CD4-positive, alpha-beta memory T cell (primary cell): ENCODE data around the gene DOP1B. TPM values are rescaled to one million over a fixed set of nuclear protein-coding genes. Genes with fewer than 3 reads are reported as not detected.

Experiments used
- CTCF ChIA-PET: fragments of 350-600 bp; sonication (Branson Sonifier 250); formaldehyde crosslinking; loops from one replicate; lab custom pipeline; 2021; ENCODE audit warnings: inconsistent platforms; ENCODE audit not compliant: partially characterized antibody; lab: Charles Lee
- POLR2A ChIA-PET: fragments of 350-600 bp; sonication (Branson Sonifier 250); formaldehyde crosslinking; loops from one replicate; lab custom pipeline; 2021; ENCODE audit not compliant: partially characterized antibody; lab: Charles Lee
- DNase-seq, 5 donors: peaks; one replicate each; pipeline versions ENCODE4 v3.0.0 to v3.0.0-alpha.2; 2020 to 2022; ENCODE audit warnings: mixed read lengths in 1 of 5
- H3K27ac ChIP-seq: one replicate; pipeline ENCODE4 v1.7.0; 2013; ENCODE audit warnings: low read depth, low read length
- H3K27me3 ChIP-seq: 2 replicates; pipeline ENCODE4 v1.7.0; 2013; ENCODE audit warnings: mild to moderate bottlenecking, low read length, moderate library complexity; ENCODE audit not compliant: insufficient read depth
- H3K36me3 ChIP-seq: 2 replicates; pipeline ENCODE4 v1.7.0; 2013; ENCODE audit warnings: mild to moderate bottlenecking, low read length, moderate library complexity; ENCODE audit not compliant: insufficient read depth
- H3K4me1 ChIP-seq: 2 replicates; pipeline ENCODE4 v1.7.0; 2013; ENCODE audit warnings: mild to moderate bottlenecking, low read length, moderate library complexity; ENCODE audit not compliant: insufficient read depth
- H3K4me3 ChIP-seq, 2 donors: one replicate each; pipeline ENCODE4 v1.7.0; 2013; ENCODE audit warnings: low read length in 2 of 2, mild to moderate bottlenecking in 1 of 2
- H3K9me3 ChIP-seq, 2 donors: one replicate each; pipeline ENCODE4 v1.7.0; 2013; ENCODE audit warnings: low read length in 2 of 2, control low read depth in 1 of 2; ENCODE audit not compliant: control insufficient read depth in 1 of 2
- H3K27ac Mint-ChIP-seq, 7 donors: one replicate each; pipeline ENCODE4 v1.8.0; 2020 to 2021; ENCODE audit warnings: mixed read lengths in 7 of 7, mild to moderate bottlenecking in 6 of 7, inconsistent platforms in 3 of 7, moderate library complexity in 3 of 7
- H3K27me3 Mint-ChIP-seq, 2 donors: one replicate each; pipeline ENCODE4 v1.8.0; 2020 to 2021; ENCODE audit warnings: mixed read lengths in 2 of 2
- H3K36me3 Mint-ChIP-seq, 2 donors: one replicate each; pipeline ENCODE4 v1.8.0; 2020 to 2021; ENCODE audit warnings: mixed read lengths in 2 of 2, inconsistent platforms in 1 of 2, mild to moderate bottlenecking in 1 of 2
- H3K4me1 Mint-ChIP-seq, 4 donors: one replicate each; pipeline ENCODE4 v1.8.0; 2020 to 2021; ENCODE audit warnings: mixed read lengths in 4 of 4, mild to moderate bottlenecking in 1 of 4
- H3K4me3 Mint-ChIP-seq, 8 donors: one replicate each; pipeline ENCODE4 v1.8.0; 2020 to 2021; ENCODE audit warnings: mixed read lengths in 8 of 8, mild to moderate bottlenecking in 7 of 8, moderate library complexity in 6 of 8, inconsistent platforms in 3 of 8
- H3K9me3 Mint-ChIP-seq, 8 donors: one replicate each; pipeline ENCODE4 v1.8.0; 2020 to 2021; ENCODE audit warnings: mixed read lengths in 8 of 8, mild to moderate bottlenecking in 5 of 8, inconsistent platforms in 3 of 8, moderate library complexity in 1 of 8
- intact Hi-C: fragments of 100-400 bp; cut with micrococcal nuclease; formaldehyde crosslinking; loops from one replicate; pipeline ENCODE4 v1.15.1; 2023
- polyA plus RNA-seq, 2 donors: library from polyadenylated mRNA; unstranded; fragments of 300-500 nt; fragmentation: Illumina TruSeq; gene quantifications; one replicate each; pipeline ENCODE4 v1.2.3, GENCODE V29; 2021
- total RNA-seq, 2 experiments: library from RNA; stranded (reverse); gene quantifications; one replicate each; pipeline ENCODE4 v1.2.3, GENCODE V29; 2021

Gene DOP1B
- total and polyA plus RNA-seq, 4 experiments from 2014 or later: 3.2 to 27.3 (median 18.9) TPM

DNA sequence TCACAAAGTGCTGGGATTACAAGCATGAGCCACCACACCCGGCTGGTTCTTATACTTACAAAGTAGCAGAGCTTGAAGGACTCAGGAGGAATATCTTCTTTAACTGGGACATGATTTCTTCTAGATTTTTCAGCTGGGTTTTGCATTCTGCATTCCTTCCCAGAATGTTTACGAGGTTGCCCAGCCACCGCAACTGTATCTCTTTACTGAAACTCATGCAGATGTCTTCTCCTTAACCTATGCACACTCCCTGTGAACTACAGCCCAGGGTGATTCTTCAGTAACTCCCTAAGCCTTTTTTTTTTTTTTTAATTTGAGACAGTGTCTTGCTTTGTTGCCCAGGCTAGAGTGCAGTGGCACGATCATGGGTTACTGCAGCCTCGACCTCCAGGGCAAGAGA is 8.7 kb upstream of the DOP1B start:
- H3K27ac ChIP-seq: no peak overlapping the region
- Mint-ChIP-seq H3K27ac (peak overlapping the region in 3 of 7 donors; percentile 9 to 61 (median 24)), H3K27me3 (no peaks in the 10 kb centered on the region), H3K36me3 (peaks cover 5% of the 10 kb centered on the region in 2 donors), H3K4me3 (no peak overlapping the region), H3K9me3 (peaks cover 0 to 2% (median 0%) of the 10 kb centered on the region in 8 donors), H3K4me1 (peaks cover 29 to 59% (median 42%) of the 10 kb centered on the region in 4 donors)
- CTCF ChIA-PET: interaction anchor here (0.6 to 2.2 kb wide), 6 partner anchors 20 to 186 kb away, joined by 3 to 5 read pairs (median 4); no protein-coding TSS in a partner anchor
- intact Hi-C loops: loop anchor here (10.0 kb wide), 1 partner anchor 857 kb away; the partner anchor contains the start of gene RIPPLY3
- H3K27me3 ChIP-seq: no peaks in the 10 kb centered on the region
- no peak overlapping the region for H3K4me3 ChIP-seq
- DNase-seq: no peak
- H3K36me3 ChIP-seq: no peaks in the 10 kb centered on the region
- POLR2A ChIA-PET: interaction anchor here (1.0 kb wide), 1 partner anchor 12 kb away, joined by 4 read pairs; no protein-coding TSS in a partner anchor
- no peaks in the 10 kb centered on the region for H3K9me3 ChIP-seq
- peaks cover 45% of the 10 kb centered on the region for H3K4me1 ChIP-seq

GRCh38 chr21:36148886-36149285 is 7.7 kb upstream of the DOP1B start:
- Mint-ChIP-seq H3K4me3 (no peak overlapping the region), H3K9me3 (peaks cover 0 to under 1% (median 0%) of the 10 kb centered on the region in 8 donors), H3K4me1 (peaks cover 31 to 63% (median 49%) of the 10 kb centered on the region in 4 donors), H3K27me3 (no peaks in the 10 kb centered on the region), H3K36me3 (peaks cover 5% of the 10 kb centered on the region in 2 donors), H3K27ac (no peak overlapping the region)
- no peak overlapping the region for H3K27ac ChIP-seq
- no peaks in the 10 kb centered on the region for H3K36me3 ChIP-seq
- no peaks in the 10 kb centered on the region for H3K27me3 ChIP-seq
- no peak overlapping the region for H3K4me3 ChIP-seq
- DNase-seq: no peak
- intact Hi-C loops: loop anchor here (10.0 kb wide), 1 partner anchor 856 kb away; the partner anchor contains the start of gene RIPPLY3
- H3K9me3 ChIP-seq: no peaks in the 10 kb centered on the region
- POLR2A ChIA-PET: no interaction called here
- peaks cover 47% of the 10 kb centered on the region for H3K4me1 ChIP-seq
- CTCF ChIA-PET: interaction anchor here (1.0 to 7.6 kb wide), 5 partner anchors 8 to 185 kb away, joined by 3 to 133 read pairs (median 69); no protein-coding TSS in a partner anchor

DNA sequence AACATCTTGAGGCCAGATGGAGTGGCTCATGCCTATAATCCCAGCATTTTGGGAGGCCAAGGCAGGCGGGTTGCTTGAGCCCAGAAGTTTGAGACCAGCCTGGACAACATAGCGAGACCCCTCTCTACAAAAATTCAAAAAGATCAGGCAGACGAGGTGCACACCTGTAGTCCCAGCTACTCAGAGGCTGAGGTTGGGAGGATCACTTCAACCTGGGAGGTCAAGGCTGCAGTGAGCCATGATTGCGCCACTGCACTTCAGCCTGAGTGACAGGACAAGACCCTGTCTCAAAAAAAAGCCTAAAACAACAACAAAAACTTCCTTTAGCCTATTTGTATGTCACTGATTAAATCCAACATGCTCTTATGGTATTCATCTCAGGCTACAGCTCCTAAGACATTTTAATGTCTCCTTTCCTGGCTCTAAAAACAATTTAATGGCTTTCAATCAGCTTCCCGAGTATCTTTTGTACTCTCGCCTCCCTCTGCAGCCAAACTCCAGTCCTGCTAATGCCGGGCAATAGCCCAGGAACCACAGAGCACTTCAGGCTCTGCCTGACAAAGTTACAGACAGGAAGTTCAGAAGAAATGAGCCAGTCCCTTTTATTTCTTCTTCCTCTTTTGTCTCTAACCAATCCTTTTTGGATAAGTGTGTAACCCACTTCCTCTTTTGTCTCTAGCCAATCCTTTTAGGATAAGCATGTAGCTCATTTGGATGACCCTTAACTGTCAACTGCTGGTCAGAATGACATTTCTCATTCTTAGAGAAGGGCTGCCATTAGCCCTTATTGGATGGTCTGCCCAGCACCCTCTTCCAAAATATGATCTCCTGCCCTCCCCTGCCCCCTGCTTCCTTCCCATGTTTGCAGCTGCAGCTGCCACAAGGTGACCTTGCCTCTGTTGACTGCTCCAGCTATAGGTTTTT is 6.6 kb upstream of the DOP1B start:
- H3K27ac ChIP-seq: no peak overlapping the region
- ChIA-PET CTCF (interaction anchor here (1.2 to 7.6 kb wide), 10 partner anchors 9 to 184 kb away, joined by 3 to 133 read pairs (median 6); partner anchors contain the start of gene MORC3), POLR2A (interaction anchor here (0.8 to 2.4 kb wide), 7 partner anchors 11 to 180 kb away, joined by 3 to 14 read pairs (median 5); partner anchors contain the start of gene MORC3)
- no peaks in the 10 kb centered on the region for H3K9me3 Mint-ChIP-seq
- H3K4me3 Mint-ChIP-seq: peak overlapping the region in 7 of 8 donors; percentile 54 to 77 (median 65)
- no peaks in the 10 kb centered on the region for H3K36me3 ChIP-seq
- peaks cover 29 to 63% (median 46%) of the 10 kb centered on the region in 4 donors for H3K4me1 Mint-ChIP-seq
- H3K9me3 ChIP-seq: no peaks in the 10 kb centered on the region
- peak overlapping the region; percentile 76 to 95 (median 91) for H3K27ac Mint-ChIP-seq
- peaks cover 5% of the 10 kb centered on the region in 2 donors for H3K36me3 Mint-ChIP-seq
- H3K4me3 ChIP-seq: no peak overlapping the region
- intact Hi-C loops: loop anchor here (10.0 kb wide), 2 partner anchors 855 to 1215 kb away; partner anchors contain the start of genes DYRK1A and RIPPLY3
- no peak for DNase-seq
- H3K27me3 ChIP-seq: no peaks in the 10 kb centered on the region
- no peaks in the 10 kb centered on the region for H3K27me3 Mint-ChIP-seq
- H3K4me1 ChIP-seq: peaks cover 44% of the 10 kb centered on the region

GRCh38 chr21:36155603-36156338 is 853 bp upstream of the DOP1B start:
- Mint-ChIP-seq H3K4me3 (peak overlapping the region; percentile 79 to 92 (median 86)), H3K27ac (peak overlapping the region; percentile 50 to 87 (median 74)), H3K36me3 (peaks cover 0 to 6% of the 10 kb centered on the region in 2 donors), H3K27me3 (no peaks in the 10 kb centered on the region), H3K4me1 (peaks cover 23 to 63% (median 37%) of the 10 kb centered on the region in 4 donors), H3K9me3 (no peaks in the 10 kb centered on the region)
- peak overlapping the region; percentile 64 for H3K27ac ChIP-seq
- ChIA-PET CTCF (interaction anchor here (0.6 to 7.6 kb wide), 6 partner anchors 15 to 771 kb away, joined by 3 to 133 read pairs (median 8); no protein-coding TSS in a partner anchor), POLR2A (interaction anchor here (0.6 to 2.8 kb wide), 8 partner anchors 10 to 165 kb away, joined by 4 to 28 read pairs (median 7); partner anchors contain the start of genes CBR3 and MORC3)
- peak in 4 of 5 donors; percentile 15 to 58 (median 20) for DNase-seq
- intact Hi-C loops: loop anchor here (1.0 to 10.0 kb wide), 10 partner anchors 14 to 1209 kb away; partner anchors contain the start of genes CBR3, CHAF1B, DYRK1A and MORC3
- H3K4me1 ChIP-seq: peaks cover 31% of the 10 kb centered on the region
- H3K9me3 ChIP-seq: no peaks in the 10 kb centered on the region
- no peaks in the 10 kb centered on the region for H3K27me3 ChIP-seq
- no peaks in the 10 kb centered on the region for H3K36me3 ChIP-seq
- H3K4me3 ChIP-seq: peak overlapping the region; percentile 63 to 70

DNA sequence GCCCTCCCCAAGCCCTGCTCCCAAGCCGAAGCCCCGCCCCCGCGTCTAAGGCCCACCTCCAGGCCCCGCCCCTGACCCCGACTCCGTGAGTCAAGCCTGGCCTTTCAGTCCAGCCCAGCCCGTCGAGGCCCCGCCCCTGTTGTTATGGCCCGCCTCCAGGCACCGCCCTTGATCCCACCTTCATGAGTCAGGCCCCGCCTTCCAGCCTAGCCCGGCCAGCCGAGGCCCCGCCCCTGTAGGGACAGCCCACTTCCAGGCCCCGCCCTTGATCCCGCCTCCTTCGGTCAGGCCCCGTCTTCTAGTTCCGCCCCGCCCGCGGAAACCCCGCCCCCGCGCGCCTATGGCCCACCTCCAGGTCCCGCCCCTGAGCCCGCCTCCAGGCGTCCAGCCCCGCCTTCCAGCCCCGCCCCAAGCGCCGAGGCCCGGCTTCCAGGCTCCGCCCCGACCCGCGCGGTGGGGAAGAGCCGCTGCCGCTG is 247 bp upstream of the DOP1B start:
- Mint-ChIP-seq H3K4me3 (peak overlapping the region; percentile 79 to 92 (median 86)), H3K9me3 (no peaks in the 10 kb centered on the region), H3K27ac (peak overlapping the region; percentile 36 to 87 (median 60)), H3K36me3 (peaks cover 0 to 8% of the 10 kb centered on the region in 2 donors), H3K27me3 (no peaks in the 10 kb centered on the region), H3K4me1 (peaks cover 23 to 57% (median 34%) of the 10 kb centered on the region in 4 donors)
- Histone ChIP-seq H3K9me3 (no peaks in the 10 kb centered on the region), H3K27ac (peak overlapping the region; percentile 64), H3K27me3 (no peaks in the 10 kb centered on the region), H3K4me1 (peaks cover 26% of the 10 kb centered on the region), H3K36me3 (no peaks in the 10 kb centered on the region), H3K4me3 (peak overlapping the region; percentile 63 to 70)
- intact Hi-C loops: loop anchor here (1.0 to 10.0 kb wide), 10 partner anchors 15 to 1208 kb away; partner anchors contain the start of genes CBR3, CHAF1B, DYRK1A and MORC3
- ChIA-PET POLR2A (interaction anchor here (0.6 to 2.8 kb wide), 8 partner anchors 11 to 165 kb away, joined by 4 to 28 read pairs (median 7); partner anchors contain the start of genes CBR3 and MORC3), CTCF (interaction anchor here (0.6 to 7.6 kb wide), 5 partner anchors 16 to 770 kb away, joined by 3 to 133 read pairs (median 11); no protein-coding TSS in a partner anchor)
- DNase-seq: peak; percentile 99 to 100 (median 100)

DNA sequence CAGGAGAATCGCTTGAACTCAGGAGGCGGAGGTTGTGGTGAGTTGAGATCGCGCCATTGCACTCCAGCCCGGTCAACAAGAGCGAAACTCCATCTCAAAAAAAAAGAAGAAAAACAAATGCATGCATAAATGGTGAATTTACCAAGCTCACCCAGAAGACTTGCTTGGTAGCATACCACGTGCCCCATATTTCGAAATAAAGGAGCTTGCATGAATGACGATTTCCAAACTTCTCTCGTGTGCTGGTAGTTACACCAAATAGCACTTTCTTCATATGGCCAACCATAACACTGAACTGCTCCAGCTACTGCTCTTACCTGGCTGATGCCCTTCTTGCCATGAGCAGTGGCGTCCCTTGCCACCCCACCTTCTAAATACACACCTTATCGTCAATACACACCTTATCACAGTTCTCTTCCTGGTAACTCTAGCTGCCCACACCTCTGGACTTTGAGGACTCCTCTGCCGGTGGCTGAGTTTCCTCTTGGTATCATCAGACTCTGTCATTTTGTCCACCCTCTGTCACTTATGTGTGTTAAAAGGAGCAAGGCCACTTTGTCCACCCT is 2.8 kb downstream of the DOP1B start:
- Histone ChIP-seq H3K36me3 (no peaks in the 10 kb centered on the region), H3K9me3 (no peaks in the 10 kb centered on the region), H3K4me3 (no peak overlapping the region), H3K27ac (no peak overlapping the region), H3K27me3 (no peaks in the 10 kb centered on the region), H3K4me1 (peaks cover 21% of the 10 kb centered on the region)
- DNase-seq: no peak
- Mint-ChIP-seq H3K27ac (peak overlapping the region in 2 of 7 donors; percentile 33 to 56), H3K27me3 (no peaks in the 10 kb centered on the region), H3K4me3 (peak overlapping the region in 4 of 8 donors; percentile 14 to 55 (median 30)), H3K9me3 (no peaks in the 10 kb centered on the region), H3K4me1 (peaks cover 29 to 48% (median 37%) of the 10 kb centered on the region in 4 donors), H3K36me3 (peaks cover 6 to 14% of the 10 kb centered on the region in 2 donors)
- CTCF ChIA-PET: interaction anchor here (0.8 to 2.9 kb wide), 2 partner anchors 8 to 14 kb away, joined by 3 to 10 read pairs; no protein-coding TSS in a partner anchor
- POLR2A ChIA-PET: interaction anchor here (1.7 kb wide), 1 partner anchor 14 kb away, joined by 7 read pairs; no protein-coding TSS in a partner anchor
- intact Hi-C loops: loop anchor here (10.0 kb wide), 1 partner anchor 1205 kb away; the partner anchor contains the start of gene DYRK1A
